Neuronal stem cell (in vitro differentiated cells): ENCODE results near the gene NHS.

Experiments used
- DNase-seq: peaks from one replicate; pipeline ENCODE4 v3.0.0-alpha.2; 2013; ENCODE audit warnings: low spot score
- H2AFZ ChIP-seq: one replicate; pipeline ENCODE4 v1.6.1; 2013; ENCODE audit warnings: mild to moderate bottlenecking, low read length, inconsistent platforms
- H2AK5ac ChIP-seq: 2 replicates; pipeline ENCODE4 v1.6.1; 2013; ENCODE audit warnings: low read depth, mild to moderate bottlenecking, inconsistent platforms, low read length, moderate library complexity, mixed read lengths
- H2BK120ac ChIP-seq: 2 replicates; pipeline ENCODE4 v1.6.1; 2013; ENCODE audit warnings: low read depth, mild to moderate bottlenecking, inconsistent platforms, low read length, moderate library complexity, mixed read lengths
- H2BK12ac ChIP-seq: one replicate; pipeline ENCODE4 v1.6.1; 2013; ENCODE audit warnings: low read length, inconsistent platforms
- H2BK15ac ChIP-seq: 2 replicates; pipeline ENCODE4 v1.6.1; 2013; ENCODE audit warnings: mild to moderate bottlenecking, low read length, inconsistent platforms, mixed read lengths
- H2BK5ac ChIP-seq: one replicate; pipeline ENCODE4 v1.6.1; 2013; ENCODE audit warnings: inconsistent platforms, mild to moderate bottlenecking, low read length, moderate library complexity
- H3K14ac ChIP-seq: one replicate; pipeline ENCODE4 v1.6.1; 2013; ENCODE audit warnings: low read length, inconsistent platforms
- H3K18ac ChIP-seq: 2 replicates; pipeline ENCODE4 v1.6.1; 2013; ENCODE audit warnings: low read length, inconsistent platforms
- H3K23ac ChIP-seq: 2 replicates; pipeline ENCODE4 v1.6.1; 2013; ENCODE audit warnings: low read depth, mild to moderate bottlenecking, mixed read lengths, low read length, inconsistent platforms; ENCODE audit not compliant: poor library complexity
- H3K27ac ChIP-seq: replicated peaks from 3 replicates; pipeline ENCODE4 v1.5.1; 2013; ENCODE audit warnings: low read length, inconsistent platforms
- H3K27me3 ChIP-seq, 3 experiments: 2 replicates each; pipeline ENCODE4 v1.6.1; 2013; ENCODE audit warnings: low read length in 3 of 3, mild to moderate bottlenecking in 2 of 3, inconsistent platforms in 1 of 3, low read depth in 1 of 3, mixed read lengths in 1 of 3, moderate library complexity in 1 of 3; ENCODE audit not compliant: control insufficient read depth in 3 of 3, insufficient read depth in 3 of 3
- H3K36me3 ChIP-seq, 2 donors: replicated peaks in 1 of 2; 2 replicates each; pipeline ENCODE4 v1.6.1; 2013; ENCODE audit warnings: low read length in 2 of 2; ENCODE audit not compliant: control insufficient read depth in 2 of 2, insufficient read depth in 2 of 2
- H3K4ac ChIP-seq: 2 replicates; pipeline ENCODE4 v1.6.1; 2013; ENCODE audit warnings: inconsistent platforms, mild to moderate bottlenecking, low read length, moderate library complexity
- H3K4me1 ChIP-seq, 2 donors: 1 replicate in 1 of 2; 2 replicates in 1 of 2; pipeline ENCODE4 v1.6.1; 2013; ENCODE audit warnings: low read length in 2 of 2, low read depth in 1 of 2; ENCODE audit not compliant: control insufficient read depth in 2 of 2, insufficient read depth in 1 of 2
- H3K4me2 ChIP-seq: one replicate; pipeline ENCODE4 v1.6.1; 2013; ENCODE audit warnings: mild to moderate bottlenecking, low read length, inconsistent platforms; ENCODE audit not compliant: insufficient read depth, poor library complexity, severe bottlenecking
- H3K4me3 ChIP-seq, 2 donors: 2 replicates each; pipeline ENCODE4 v1.5.1; 2013; ENCODE audit warnings: low read length in 2 of 2, mild to moderate bottlenecking in 2 of 2, inconsistent platforms in 1 of 2, moderate library complexity in 1 of 2
- H3K79me1 ChIP-seq: one replicate; pipeline ENCODE4 v1.6.1; 2013; ENCODE audit warnings: low read depth, mild to moderate bottlenecking, inconsistent platforms, low read length, moderate library complexity
- H3K9ac ChIP-seq: one replicate; pipeline ENCODE4 v1.6.1; 2013; ENCODE audit warnings: mild to moderate bottlenecking, low read depth, low read length, inconsistent platforms; ENCODE audit not compliant: poor library complexity
- H3K9me3 ChIP-seq, 2 donors: replicated peaks in 1 of 2; 2 replicates each; pipeline versions ENCODE3 to v1.6.1; 2013; ENCODE audit warnings: low read length in 2 of 2, mild to moderate bottlenecking in 2 of 2, inconsistent platforms in 1 of 2, low read depth in 1 of 2, mixed read lengths in 1 of 2, moderate library complexity in 1 of 2; ENCODE audit not compliant: control insufficient read depth in 2 of 2, insufficient read depth in 1 of 2
- H4K8ac ChIP-seq: one replicate; pipeline ENCODE4 v1.6.1; 2013; ENCODE audit warnings: low read depth, mild to moderate bottlenecking, inconsistent platforms, low read length, moderate library complexity
- H4K91ac ChIP-seq: one replicate; pipeline ENCODE4 v1.6.1; 2013; ENCODE audit warnings: low read length, low read depth, mild to moderate bottlenecking, inconsistent platforms; ENCODE audit not compliant: poor library complexity
- WGBS, 2 donors: extraction: QIAGEN DNeasy Blood & Tissue Kit; methylation state at CpG; one replicate each; pipeline ENCODE4 v1.1.7; 2013; ENCODE audit warnings: missing lambda C conversion rate in 2 of 2, mixed read lengths in 1 of 2; ENCODE audit not compliant: insufficient read length in 2 of 2, insufficient replicate concordance in 1 of 2; ENCODE audit errors: extremely low coverage in 2 of 2; 5-methylcytosine and 5-hydroxymethylcytosine counted together

Gene NHS

DNA sequence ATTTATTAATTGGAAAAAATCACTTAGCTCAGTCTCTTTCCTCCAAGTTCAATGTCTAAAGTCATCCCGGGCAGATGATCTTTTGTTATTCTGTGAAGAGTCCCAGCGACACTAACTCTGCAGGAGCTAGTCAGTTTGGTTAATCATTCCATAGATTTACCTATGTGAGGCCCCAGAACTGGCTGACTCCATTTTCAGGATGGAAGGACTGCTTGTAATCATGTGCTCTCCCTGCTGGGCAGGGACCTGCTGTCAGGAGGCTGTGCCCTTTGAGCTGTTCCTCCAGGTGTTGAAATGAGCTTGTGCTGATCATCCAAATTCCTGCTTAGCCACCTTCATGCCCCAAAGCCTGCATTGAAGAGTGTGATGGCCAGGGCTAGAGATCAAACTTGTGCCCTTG is 169.8 kb downstream of the NHS start:
- H3K36me3 ChIP-seq = no peaks in the 10 kb centered on the region
- H2BK5ac ChIP-seq = no peak overlapping the region
- H4K8ac ChIP-seq = no peak overlapping the region
- H3K18ac ChIP-seq = no peak overlapping the region
- no peak for DNase-seq
- H3K9ac ChIP-seq = no peak overlapping the region
- no peaks in the 10 kb centered on the region for H3K79me1 ChIP-seq
- no peak overlapping the region for H3K4ac ChIP-seq
- no peak overlapping the region for H2BK120ac ChIP-seq
- peaks cover 0 to under 1% of the 10 kb centered on the region in 2 donors for H3K9me3 ChIP-seq
- H4K91ac ChIP-seq = no peak overlapping the region
- no CpG with 5 or more reads among the region's 2 CpGs for WGBS, 2 donors
- no peak overlapping the region for H2AK5ac ChIP-seq
- H3K4me3 ChIP-seq = no peak overlapping the region
- no peaks in the 10 kb centered on the region for H3K27me3 ChIP-seq
- H2BK12ac ChIP-seq = no peak overlapping the region
- no peak overlapping the region for H2BK15ac ChIP-seq
- H3K23ac ChIP-seq = no peak overlapping the region
- H3K4me1 ChIP-seq = peaks cover 5 to 14% of the 10 kb centered on the region in 2 donors
- no peak overlapping the region for H2AFZ ChIP-seq
- H3K27ac ChIP-seq = no peak overlapping the region
- H3K4me2 ChIP-seq = no peak overlapping the region
- H3K14ac ChIP-seq = no peak overlapping the region

GRCh38 chrX:17546356-17546755 is 171.4 kb downstream of the NHS start:
- Histone ChIP-seq H3K4me2 (no peak overlapping the region), H3K4ac (no peak overlapping the region), H3K9me3 (no peaks in the 10 kb centered on the region), H2BK12ac (no peak overlapping the region), H4K8ac (no peak overlapping the region), H2AK5ac (no peak overlapping the region), H3K23ac (no peak overlapping the region), H2BK15ac (no peak overlapping the region), H2AFZ (no peak overlapping the region), H3K4me3 (no peak overlapping the region), H3K9ac (no peak overlapping the region), H3K79me1 (no peaks in the 10 kb centered on the region), H2BK5ac (no peak overlapping the region), H3K18ac (no peak overlapping the region), H3K27me3 (no peaks in the 10 kb centered on the region), H3K4me1 (peaks cover 5 to 21% of the 10 kb centered on the region in 2 donors), H2BK120ac (no peak overlapping the region), H3K36me3 (no peaks in the 10 kb centered on the region), H3K14ac (no peak overlapping the region), H3K27ac (no peak overlapping the region), H4K91ac (no peak overlapping the region)
- WGBS, 2 donors = no CpG with 5 or more reads among the region's 2 CpGs
- no peak for DNase-seq

DNA sequence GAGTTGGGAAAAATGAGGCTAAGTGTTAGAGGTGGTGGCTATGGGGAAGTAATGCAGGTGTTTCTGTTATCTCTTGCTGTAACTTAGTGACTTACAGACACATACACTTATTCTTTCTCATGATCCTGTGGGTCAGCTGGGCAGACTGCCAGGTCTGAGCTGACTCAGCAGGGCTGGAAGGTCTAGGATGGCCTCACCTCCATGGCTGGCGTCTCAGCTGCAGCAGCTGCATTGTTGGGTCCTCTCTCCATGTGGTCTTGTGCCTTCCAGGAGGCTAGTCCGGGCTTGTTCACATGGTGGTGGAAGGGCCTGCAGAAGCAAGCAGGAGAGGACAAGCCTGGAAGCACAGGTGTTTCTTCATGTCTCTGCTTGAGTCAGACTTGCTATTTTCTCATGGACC is 172.7 kb downstream of the NHS start:
- H2BK5ac ChIP-seq = no peak overlapping the region
- no peak overlapping the region for H4K8ac ChIP-seq
- H3K4me2 ChIP-seq = no peak overlapping the region
- no peak overlapping the region for H3K9ac ChIP-seq
- H3K23ac ChIP-seq = no peak overlapping the region
- no peak overlapping the region for H3K27ac ChIP-seq
- no peak overlapping the region for H2BK120ac ChIP-seq
- H3K27me3 ChIP-seq = peaks cover 0 to 2% (median 0%) of the 10 kb centered on the region in 3 experiments
- H2BK15ac ChIP-seq = no peak overlapping the region
- no CpG with 5 or more reads among the region's 2 CpGs for WGBS, 2 donors
- no peak overlapping the region for H3K18ac ChIP-seq
- H2AFZ ChIP-seq = no peak overlapping the region
- no peaks in the 10 kb centered on the region for H3K36me3 ChIP-seq
- H2AK5ac ChIP-seq = no peak overlapping the region
- H2BK12ac ChIP-seq = no peak overlapping the region
- no peak overlapping the region for H3K4ac ChIP-seq
- H3K4me3 ChIP-seq = no peak overlapping the region
- H3K14ac ChIP-seq = no peak overlapping the region
- H3K79me1 ChIP-seq = no peaks in the 10 kb centered on the region
- no peaks in the 10 kb centered on the region for H3K9me3 ChIP-seq
- no peak for DNase-seq
- no peak overlapping the region for H4K91ac ChIP-seq
- H3K4me1 ChIP-seq = peaks cover 5 to 21% of the 10 kb centered on the region in 2 donors

DNA sequence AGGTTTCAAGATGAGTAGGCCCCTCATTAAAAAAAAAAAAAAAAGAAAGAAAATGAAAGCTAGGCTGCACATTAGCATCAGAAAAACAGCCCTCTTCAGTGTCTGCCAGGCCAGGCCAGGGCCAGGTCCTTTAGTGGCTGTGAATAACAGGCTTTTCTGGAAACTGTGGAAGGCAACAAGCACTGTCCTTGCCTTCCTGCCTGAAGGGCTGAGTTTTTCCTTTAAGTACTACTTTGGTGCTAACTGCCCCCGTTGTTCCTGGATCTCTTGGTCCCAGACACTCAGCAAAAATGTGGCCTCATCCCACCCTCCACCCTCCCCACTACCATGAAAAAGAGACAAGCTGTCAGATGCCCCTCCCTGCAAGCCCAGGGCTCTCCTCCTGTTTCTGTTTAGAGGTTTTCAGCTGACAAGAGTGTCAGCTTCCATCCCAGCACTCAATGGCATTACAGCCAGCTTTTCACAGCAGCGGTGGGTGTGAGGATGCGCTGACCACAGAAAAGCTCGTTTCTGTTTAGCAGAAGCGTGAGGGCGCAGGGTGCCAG is 174.2 kb downstream of the NHS start:
- Histone ChIP-seq H3K36me3 (no peaks in the 10 kb centered on the region), H2AK5ac (no peak overlapping the region), H3K4me3 (no peak overlapping the region), H4K91ac (no peak overlapping the region), H3K79me1 (no peaks in the 10 kb centered on the region), H2BK15ac (no peak overlapping the region), H3K27me3 (peaks cover 0 to 8% (median 0%) of the 10 kb centered on the region in 3 experiments), H3K14ac (no peak overlapping the region), H2AFZ (peak overlapping the region; percentile 60), H3K23ac (no peak overlapping the region), H3K27ac (peak overlapping the region; percentile 7), H3K4ac (no peak overlapping the region), H3K9me3 (no peaks in the 10 kb centered on the region), H2BK120ac (no peak overlapping the region), H3K18ac (no peak overlapping the region), H3K4me1 (peaks cover 5 to 21% of the 10 kb centered on the region in 2 donors), H4K8ac (no peak overlapping the region), H2BK5ac (no peak overlapping the region), H3K9ac (no peak overlapping the region), H3K4me2 (no peak overlapping the region), H2BK12ac (no peak overlapping the region)
- DNase-seq = no peak
- no CpG with 5 or more reads among the region's 6 CpGs for WGBS, 2 donors
